Activated CD4-positive, alpha-beta T cell treated with anti-CD3 and anti-CD28 coated beads, Interleukin-2, amount 50 U/mL, for 48 hours (primary cell): Measurements from ENCODE around the gene GIN1.
"Not testable (repeated sequence)": the region's sequence is repeated elsewhere in the genome, so short reads cannot be mapped to it uniquely, and the experiment has no call there.

Experiments used
- DNase-seq, 2 experiments: peaks; one replicate each; pipeline ENCODE4 v3.0.0-alpha.2; 2020

The GIN1 gene

DNA sequence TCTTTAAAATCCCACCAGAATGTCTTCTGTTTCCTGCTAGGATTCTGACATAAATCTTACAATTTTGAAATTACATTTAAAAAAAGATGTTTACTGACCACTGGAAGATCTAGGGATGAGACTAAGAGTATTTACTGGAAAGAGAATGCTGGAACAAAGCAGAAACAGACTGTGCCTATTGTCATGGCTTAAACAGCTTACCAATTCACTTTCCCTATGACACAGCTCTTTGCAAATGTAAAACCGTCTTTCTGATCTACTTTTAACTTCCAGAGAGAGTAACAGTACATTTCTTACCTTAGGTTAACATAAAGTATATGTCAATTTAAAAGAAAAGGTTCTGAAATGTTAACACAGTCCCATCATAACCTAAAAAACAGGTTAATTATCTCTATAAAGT, 10.7 kb downstream of the GIN1 start:
- no peak for DNase-seq

GRCh38 chr5:103108086-103108485, 11.9 kb downstream of the GIN1 start:
- DNase-seq: no peak

DNA sequence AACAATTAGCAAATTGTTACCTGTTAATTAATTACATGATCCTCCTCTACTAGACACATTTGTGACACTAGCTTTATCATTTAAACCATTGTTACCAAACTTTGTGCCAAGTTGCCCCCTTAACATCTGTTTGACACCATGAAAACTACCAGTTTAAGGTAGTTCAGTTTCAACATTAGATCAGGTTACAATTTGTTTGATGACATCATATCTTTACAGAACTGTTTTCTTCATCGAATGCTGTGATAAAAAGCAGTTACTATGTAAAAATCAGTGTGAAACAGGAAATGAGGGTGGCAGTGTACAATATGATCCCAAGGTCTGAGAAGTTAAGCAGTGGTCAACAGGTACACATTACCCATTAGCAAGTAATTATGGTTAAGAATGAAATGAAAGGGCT, 17.7 kb downstream of the GIN1 start:
- DNase-seq: no peak

GRCh38 chr5:103101079-103101750, 18.7 kb downstream of the GIN1 start:
- DNase-seq: no peak

DNA sequence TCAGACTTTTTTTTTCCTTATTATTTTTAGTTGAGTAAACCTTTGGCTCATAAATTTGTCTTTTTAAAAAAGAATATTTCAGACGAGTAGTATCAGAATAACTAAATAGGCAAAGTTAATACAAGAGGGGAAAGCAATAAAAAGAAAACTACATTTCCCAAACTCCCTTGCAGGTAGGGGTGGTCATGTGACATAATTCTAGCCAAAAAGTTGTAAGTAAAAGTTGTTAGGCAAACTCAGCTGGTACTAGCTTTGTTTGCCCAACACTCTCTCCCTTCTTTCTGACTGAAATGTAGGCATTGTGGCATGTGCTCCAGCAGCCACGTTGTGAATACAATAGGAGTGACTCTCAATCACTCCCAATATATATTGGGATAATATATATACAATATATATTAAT, 20.9 kb downstream of the GIN1 start:
- no peak for DNase-seq

DNA sequence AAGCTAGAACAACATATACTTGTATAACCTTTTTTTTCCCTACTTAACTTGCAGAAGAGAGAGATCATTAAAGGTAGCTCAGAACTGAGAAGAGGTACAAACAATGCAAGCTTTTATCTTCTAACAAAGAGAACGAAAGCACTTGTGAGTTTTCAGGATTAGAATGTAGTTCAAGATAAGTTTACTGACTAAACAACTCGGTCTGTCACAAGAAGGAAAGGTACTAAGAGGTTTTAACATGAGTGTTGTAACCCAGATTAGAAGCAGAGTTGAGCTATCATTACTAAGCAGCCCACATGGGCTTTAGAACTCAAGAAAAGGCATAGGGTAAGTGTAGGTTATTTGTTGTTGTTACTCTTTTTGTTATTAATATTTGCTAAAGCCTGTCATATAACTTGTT, 25.2 kb downstream of the GIN1 start:
- no peak for DNase-seq

GRCh38 chr5:103093727-103094126, 26.2 kb downstream of the GIN1 start:
- DNase-seq: no peak

- DNase-seq: no peak
These were observed 27.3 kb downstream of the GIN1 start for GRCh38 chr5:103092676-103093075.

DNA sequence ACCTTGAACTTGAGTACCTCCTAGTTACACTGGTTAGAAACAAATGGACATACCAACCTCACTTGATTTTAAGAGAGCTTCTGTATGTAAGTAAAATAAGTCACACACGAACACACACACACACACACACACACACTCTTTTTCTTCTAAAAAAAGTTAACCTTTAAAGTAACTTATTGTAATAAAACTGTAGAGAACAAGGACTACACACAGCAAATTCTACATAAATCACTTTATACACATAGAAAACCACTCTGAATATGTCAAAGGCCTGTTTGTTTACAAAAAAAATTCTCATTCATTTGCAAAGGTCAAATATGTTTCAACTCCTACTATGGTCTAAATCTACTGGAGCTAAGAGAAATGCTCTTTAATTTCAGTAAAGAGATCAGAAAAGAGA, 29.1 kb downstream of the GIN1 start:
- no peak for DNase-seq

DNA sequence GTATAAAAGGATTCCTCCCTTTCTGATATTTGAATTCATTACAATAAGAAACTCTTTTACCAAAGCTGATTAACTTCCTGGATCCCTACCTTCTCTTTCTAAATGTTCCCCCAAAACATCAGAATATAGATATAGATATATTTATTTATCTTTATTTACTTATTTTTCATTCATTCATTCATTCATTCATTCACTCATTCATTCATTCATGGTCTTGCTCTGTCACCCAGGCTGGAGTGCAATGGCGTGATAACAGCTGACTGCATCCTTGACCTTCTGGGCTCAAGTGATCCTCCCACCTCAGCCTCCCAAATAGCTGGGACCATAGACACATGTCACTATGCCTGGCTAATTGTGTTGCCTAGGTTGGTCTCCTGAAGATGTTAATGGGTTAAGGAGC, 30.7 kb downstream of the GIN1 start:
- no peak for DNase-seq

GRCh38 chr5:103086547-103086946, 33.4 kb downstream of the GIN1 start:
- no peak for DNase-seq

DNA sequence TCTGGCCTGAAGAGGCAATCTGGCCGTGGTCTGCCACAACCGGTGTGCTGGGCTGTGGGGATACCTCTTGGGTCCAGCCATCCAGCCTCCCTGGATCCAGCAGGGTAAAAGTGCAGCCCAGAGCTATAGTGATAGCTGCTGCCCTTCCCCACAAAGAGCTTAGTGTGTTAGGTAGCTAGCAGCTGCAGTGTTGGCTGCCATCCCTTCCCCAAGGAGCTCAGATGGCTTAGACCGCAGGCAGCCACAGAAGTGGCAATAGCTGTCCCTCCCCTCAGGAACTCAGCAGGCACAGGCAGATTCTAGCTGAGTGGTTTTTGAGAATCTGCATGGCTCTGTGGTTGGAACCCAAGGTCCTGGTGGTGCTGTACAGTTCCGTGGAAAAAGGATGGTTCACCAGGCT, 40.1 kb downstream of the GIN1 start:
- DNase-seq: no peak

DNA sequence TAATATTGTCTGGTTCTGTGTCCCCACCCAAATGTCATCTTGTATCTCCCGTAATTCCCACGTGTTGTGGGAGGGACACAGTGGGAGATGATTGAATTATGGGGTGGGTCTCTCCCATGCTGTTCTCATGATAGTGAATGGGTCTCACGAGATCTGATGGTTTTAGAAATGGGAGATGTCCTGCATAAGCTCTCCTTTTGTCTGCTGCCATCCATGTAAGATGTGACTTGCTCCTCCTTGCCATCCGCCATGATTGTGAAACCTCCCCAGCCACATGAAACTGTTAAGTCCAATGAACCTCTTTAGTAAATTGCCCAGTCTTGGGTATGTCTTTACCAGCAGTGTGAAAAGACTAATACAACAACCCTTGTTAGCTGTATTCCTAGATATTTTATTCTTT, 44.5 kb downstream of the GIN1 start:
- DNase-seq: no peak

- not testable (repeated sequence) for DNase-seq
These were observed 46.4 kb downstream of the GIN1 start for GRCh38 chr5:103073500-103073899.

DNA sequence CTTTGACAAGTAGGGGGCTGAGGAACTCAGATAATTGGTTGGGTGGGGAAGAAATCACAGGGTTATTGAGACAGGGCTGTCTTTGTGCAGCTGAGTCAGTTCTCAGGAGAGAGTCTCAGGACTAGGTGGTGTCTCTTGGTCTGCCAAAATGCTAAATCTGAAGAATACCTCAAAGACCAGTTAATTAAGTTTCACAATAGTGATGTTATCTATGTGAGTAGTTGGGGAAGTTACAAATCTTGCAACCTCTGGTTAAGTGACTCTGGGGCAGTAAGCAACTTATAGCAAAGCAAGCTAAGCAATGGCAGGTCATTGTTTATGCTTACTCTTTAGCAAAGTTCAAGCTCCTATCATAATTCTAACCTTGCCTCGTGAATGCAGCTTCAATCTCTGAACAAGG, 53.6 kb downstream of the GIN1 start:
- DNase-seq: no peak

DNA sequence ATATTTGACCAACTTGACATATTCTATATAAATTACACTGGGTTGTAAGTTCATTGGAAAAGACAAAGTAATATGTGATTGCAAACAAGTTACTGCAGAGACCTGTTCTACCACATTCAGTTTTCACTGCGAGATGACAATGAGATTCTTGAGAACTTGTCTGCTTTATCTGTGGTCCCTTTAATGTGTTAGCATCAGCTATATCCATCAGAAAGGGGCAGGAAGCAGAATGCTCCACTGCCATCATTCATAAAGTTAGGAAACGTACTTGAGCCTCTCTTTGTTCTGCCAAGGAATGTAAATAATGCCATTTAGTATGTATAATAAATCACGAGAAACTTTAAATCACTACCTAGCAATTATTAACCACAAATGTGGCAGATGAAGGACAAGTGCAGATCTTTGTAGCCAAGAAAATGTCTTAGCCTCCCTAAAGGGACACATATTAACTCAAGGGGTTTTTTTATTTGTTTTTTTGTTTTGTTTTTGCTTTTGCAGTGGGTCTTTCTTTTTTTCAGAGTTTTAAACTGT, 59.4 kb downstream of the GIN1 start:
- no peak for DNase-seq

DNA sequence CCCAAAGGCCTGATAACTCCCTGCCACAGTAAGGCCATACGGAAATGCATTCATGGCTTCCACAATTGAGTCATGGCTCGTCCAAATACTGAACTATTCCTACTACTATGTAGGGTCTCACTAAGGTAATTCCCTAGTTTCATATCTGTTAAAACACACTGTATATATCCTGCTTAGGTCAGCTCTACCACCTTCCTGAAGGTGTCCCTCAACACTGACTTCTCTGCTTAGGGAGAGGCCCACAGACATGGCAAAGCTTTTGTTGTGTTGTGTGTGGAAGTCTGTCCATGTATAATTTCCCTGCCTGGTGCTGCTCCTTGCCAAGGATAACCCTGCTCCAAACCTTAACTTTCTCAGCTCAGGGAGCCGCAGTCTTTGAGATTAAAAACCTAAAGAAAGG, 60.4 kb downstream of the GIN1 start:
- DNase-seq: no peak

GRCh38 chr5:103057208-103058130, 62.5 kb downstream of the GIN1 start:
- DNase-seq: no peak

DNA sequence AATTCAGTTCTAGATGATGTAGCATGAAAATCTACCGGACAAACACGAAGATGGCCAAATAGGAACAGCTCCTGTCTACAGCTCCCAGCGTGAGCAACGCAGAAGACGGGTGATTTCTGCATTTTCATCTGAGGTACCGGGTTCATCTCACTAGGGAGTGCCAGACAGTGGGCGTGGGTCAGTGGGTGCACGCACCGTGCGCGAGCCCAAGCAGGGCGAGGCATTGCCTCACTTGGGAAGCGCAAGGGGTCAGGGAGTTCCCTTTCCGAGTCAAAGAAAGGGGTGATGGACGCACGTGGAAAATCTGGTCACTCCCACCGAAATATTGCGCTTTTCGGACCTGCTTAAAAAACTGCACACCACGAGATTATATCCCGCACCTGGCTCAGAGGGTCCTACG, 73.2 kb downstream of the GIN1 start:
- not testable (repeated sequence) for DNase-seq

GRCh38 chr5:103041071-103041676, 78.8 kb downstream of the GIN1 start:
- DNase-seq: no peak

- no peak for DNase-seq
These were observed 82.1 kb downstream of the GIN1 start for GRCh38 chr5:103037673-103038455.

DNA sequence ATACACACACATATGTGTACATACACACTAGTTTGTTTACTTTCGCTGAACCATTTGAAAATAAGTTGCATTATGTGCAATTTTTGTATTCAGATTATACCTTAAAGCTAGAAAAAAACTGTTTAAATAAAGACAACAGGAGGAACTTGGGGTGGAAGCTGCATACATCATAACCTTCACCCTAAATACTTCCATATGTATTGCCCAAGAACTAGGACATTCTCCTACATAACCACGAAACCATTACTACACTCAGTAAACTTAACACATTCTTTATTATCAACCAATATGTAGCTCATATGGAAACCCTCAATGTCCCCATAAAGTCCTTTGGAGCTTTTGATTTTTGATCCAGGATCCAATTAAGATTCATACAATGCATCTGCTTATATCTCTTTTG, 83.3 kb downstream of the GIN1 start:
- no peak for DNase-seq
